GM19463 (cell line): Measurements from ENCODE around the gene SMIM36.
"Not testable (repeated sequence)": the region's sequence is repeated elsewhere in the genome, so short reads cannot be mapped to it uniquely, and the experiment has no call there.

Source experiments
- ATAC-seq: cut with Tn5 transposase; IDR thresholded peaks from one replicate; pipeline ENCODE4 v1.9.1; 2021; ENCODE audit warnings: mild to moderate bottlenecking, moderate library complexity; ENCODE audit not compliant: unreplicated experiment

SMIM36 gene

GRCh38 chr17:55436224-55437158 is 74.8 kb downstream of the SMIM36 start:
- peak; percentile 14 for ATAC-seq

GRCh38 chr17:55435408-55435807 is 75.8 kb downstream of the SMIM36 start:
- no peak for ATAC-seq

GRCh38 chr17:55434721-55435120 is 76.5 kb downstream of the SMIM36 start:
- ATAC-seq, result no peak

GRCh38 chr17:55433629-55434422 is 77.4 kb downstream of the SMIM36 start:
- ATAC-seq, result no peak

GRCh38 chr17:55433029-55433628 is 78.1 kb downstream of the SMIM36 start:
- ATAC-seq, result no peak

- ATAC-seq, result no peak
Observed at GRCh38 chr17:55432358-55433028, 78.8 kb downstream of the SMIM36 start.

GRCh38 chr17:55431914-55432313 is 79.3 kb downstream of the SMIM36 start:
- not testable (repeated sequence) for ATAC-seq

- ATAC-seq, result no peak
Observed at GRCh38 chr17:55430541-55431288, 80.5 kb downstream of the SMIM36 start.

GRCh38 chr17:55427587-55427882 is 83.7 kb downstream of the SMIM36 start:
- ATAC-seq, result peak; percentile 15

- peak; percentile 70 for ATAC-seq
Observed at GRCh38 chr17:55426851-55427586, 84.2 kb downstream of the SMIM36 start.

- no peak for ATAC-seq
Observed at GRCh38 chr17:55424893-55425540, 86.2 kb downstream of the SMIM36 start.

- ATAC-seq, result no peak
Observed at GRCh38 chr17:55423535-55423934, 87.7 kb downstream of the SMIM36 start.

- not testable (repeated sequence) for ATAC-seq
Observed at GRCh38 chr17:55422828-55423164, 88.5 kb downstream of the SMIM36 start.

GRCh38 chr17:55421179-55421934 is 89.9 kb downstream of the SMIM36 start, which contains the start of gene MMD:
MMD (minus strand) TSS chr17:55421835; CDS start chr17:55421695, 140 bp downstream.
- peak; percentile 4 for ATAC-seq

GRCh38 chr17:55420776-55421178 is 90.5 kb downstream of the SMIM36 start:
- ATAC-seq, result no peak

GRCh38 chr17:55420067-55420775 is 91.0 kb downstream of the SMIM36 start:
- ATAC-seq, result peak; percentile 20

GRCh38 chr17:55418369-55419268 is 92.6 kb downstream of the SMIM36 start:
- ATAC-seq, result no peak
